Measurements from ENCODE around the gene HECTD4. TPM values are rescaled to one million over a fixed set of nuclear protein-coding genes. Genes with fewer than 3 reads are reported as not detected.
"Not testable (repeated sequence)": the region's sequence is repeated elsewhere in the genome, so short reads cannot be mapped to it uniquely, and the experiment has no call there.

The HECTD4 gene
- total RNA-seq, 1 experiment from 2014 or later, result 65.7 TPM

DNA sequence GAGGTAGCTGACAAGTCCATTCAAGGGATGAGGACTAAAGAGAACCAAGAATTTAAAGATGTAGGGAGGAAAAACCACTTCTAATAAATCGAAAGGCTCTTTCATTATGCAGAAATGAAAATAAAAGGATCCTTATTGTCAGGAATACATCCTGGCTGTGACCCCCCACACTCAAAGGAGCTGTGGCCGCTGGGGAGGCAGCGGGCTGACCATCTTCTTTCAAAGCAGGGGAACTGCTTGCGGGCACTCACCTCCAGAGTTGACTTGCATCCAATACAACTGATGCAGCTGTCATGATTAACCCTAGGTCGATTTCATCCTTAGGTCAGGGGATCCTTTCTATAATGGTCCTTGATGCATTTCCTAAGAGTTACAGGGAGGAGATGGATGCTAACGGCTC, 221.6 kb downstream of the HECTD4 start:
- intact Hi-C loops (cut with micrococcal nuclease; ENCODE audit: unreplicated experiment), result no loop called here
- no peak overlapping the region for H3K4me3 Mint-ChIP-seq (ENCODE audit: low read depth, unreplicated experiment)
- CTCF ChIA-PET, result no interaction called here
- TF ChIP-seq, protein P1, sequence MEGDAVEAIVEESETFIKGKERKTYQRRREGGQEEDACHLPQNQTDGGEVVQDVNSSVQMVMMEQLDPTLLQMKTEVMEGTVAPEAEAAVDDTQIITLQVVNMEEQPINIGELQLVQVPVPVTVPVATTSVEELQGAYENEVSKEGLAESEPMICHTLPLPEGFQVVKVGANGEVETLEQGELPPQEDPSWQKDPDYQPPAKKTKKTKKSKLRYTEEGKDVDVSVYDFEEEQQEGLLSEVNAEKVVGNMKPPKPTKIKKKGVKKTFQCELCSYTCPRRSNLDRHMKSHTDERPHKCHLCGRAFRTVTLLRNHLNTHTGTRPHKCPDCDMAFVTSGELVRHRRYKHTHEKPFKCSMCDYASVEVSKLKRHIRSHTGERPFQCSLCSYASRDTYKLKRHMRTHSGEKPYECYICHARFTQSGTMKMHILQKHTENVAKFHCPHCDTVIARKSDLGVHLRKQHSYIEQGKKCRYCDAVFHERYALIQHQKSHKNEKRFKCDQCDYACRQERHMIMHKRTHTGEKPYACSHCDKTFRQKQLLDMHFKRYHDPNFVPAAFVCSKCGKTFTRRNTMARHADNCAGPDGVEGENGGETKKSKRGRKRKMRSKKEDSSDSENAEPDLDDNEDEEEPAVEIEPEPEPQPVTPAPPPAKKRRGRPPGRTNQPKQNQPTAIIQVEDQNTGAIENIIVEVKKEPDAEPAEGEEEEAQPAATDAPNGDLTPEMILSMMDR (IDR thresholded peaks at IDR 0.05; ENCODE audit: unreplicated experiment), result no peak
- H3K27ac Mint-ChIP-seq (ENCODE audit: unreplicated experiment), result no peak overlapping the region
- DNase-seq, result no peak
- no peaks in the 10 kb centered on the region for H3K4me1 Mint-ChIP-seq (ENCODE audit: low read depth, unreplicated experiment)
- H3K9me3 Mint-ChIP-seq (ENCODE audit: low read depth, unreplicated experiment), result peaks cover 9% of the 10 kb centered on the region
- no TSS peak for BruUV-seq (replicated peaks)
- H3K27me3 Mint-ChIP-seq (ENCODE audit: unreplicated experiment), result no peaks in the 10 kb centered on the region
- peaks cover 24% of the 10 kb centered on the region for H3K36me3 Mint-ChIP-seq (ENCODE audit: insufficient read depth, unreplicated experiment)

DNA sequence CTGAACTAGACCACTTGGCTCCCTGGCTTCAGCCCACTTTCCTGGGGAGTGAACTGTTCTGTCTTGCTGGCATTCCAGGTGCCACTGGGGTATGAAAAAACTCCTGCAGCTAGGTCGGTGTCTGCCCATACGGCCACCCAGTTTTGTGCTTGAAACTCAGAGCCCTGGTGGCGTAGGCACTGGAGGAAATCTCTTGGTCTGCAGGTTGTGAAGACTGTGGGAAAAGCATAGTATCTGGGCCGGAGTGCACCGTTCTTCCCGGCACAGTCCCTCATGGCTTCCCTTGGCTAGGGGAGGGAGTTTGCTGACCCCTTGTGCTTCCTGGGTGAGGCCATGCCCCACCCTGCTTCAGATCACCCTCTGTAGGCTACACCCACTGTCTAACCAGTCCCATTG, 223.1 kb downstream of the HECTD4 start:
- TF ChIP-seq, protein P1 (IDR thresholded peaks at IDR 0.05; ENCODE audit: unreplicated experiment), result no peak
- peaks cover 24% of the 10 kb centered on the region for H3K36me3 Mint-ChIP-seq (ENCODE audit: insufficient read depth, unreplicated experiment)
- intact Hi-C loops (cut with micrococcal nuclease; ENCODE audit: unreplicated experiment), result no loop called here
- DNase-seq, result no peak
- CTCF ChIA-PET, result interaction anchor here (1.2 kb wide), 1 partner anchor 64 kb away, joined by 4 read pairs; no protein-coding TSS in a partner anchor
- H3K9me3 Mint-ChIP-seq (ENCODE audit: low read depth, unreplicated experiment), result peaks cover 9% of the 10 kb centered on the region
- no peak overlapping the region for H3K27ac Mint-ChIP-seq (ENCODE audit: unreplicated experiment)
- no peaks in the 10 kb centered on the region for H3K4me1 Mint-ChIP-seq (ENCODE audit: low read depth, unreplicated experiment)
- BruUV-seq (replicated peaks), result no TSS peak
- no peak overlapping the region for H3K4me3 Mint-ChIP-seq (ENCODE audit: low read depth, unreplicated experiment)
- H3K27me3 Mint-ChIP-seq (ENCODE audit: unreplicated experiment), result no peaks in the 10 kb centered on the region

DNA sequence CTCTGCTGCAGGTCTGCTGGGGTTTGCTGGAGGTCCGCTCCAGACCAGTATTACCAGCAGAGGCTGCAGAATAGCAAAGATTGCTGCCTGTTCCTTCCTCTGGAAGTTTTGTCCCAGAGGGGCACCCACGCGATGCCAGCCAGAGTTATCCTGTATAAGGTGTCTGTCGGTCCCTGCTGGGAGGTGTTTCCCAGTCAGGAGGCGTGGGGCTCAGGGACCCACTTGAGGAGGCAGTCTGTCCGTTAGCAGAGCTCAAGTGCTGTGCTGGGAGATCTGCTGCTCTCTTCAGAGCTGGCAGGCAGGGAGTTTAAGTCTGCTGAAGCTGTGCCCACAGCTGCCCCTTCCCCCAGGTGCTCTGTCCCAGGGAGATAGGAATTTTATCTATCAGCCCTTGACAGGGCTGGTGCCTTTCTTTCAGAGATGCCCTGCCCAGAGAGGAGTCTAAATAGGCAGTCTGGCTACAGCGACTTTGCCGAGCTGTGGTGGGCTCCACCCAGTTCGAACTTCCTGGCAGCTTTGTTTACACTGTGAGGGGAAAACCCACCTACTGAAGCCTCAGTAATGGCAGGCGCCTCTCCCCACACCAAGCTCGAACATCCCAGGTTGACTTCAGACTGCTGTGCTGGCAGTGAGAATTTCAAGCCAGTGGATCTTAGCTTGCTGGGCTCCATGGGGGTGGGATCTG, 223.6 kb downstream of the HECTD4 start:
- DNase-seq; intact Hi-C loops (cut with micrococcal nuclease; ENCODE audit: unreplicated experiment); H3K9me3 Mint-ChIP-seq (ENCODE audit: low read depth, unreplicated experiment); H3K27me3 Mint-ChIP-seq (ENCODE audit: unreplicated experiment); H3K27ac Mint-ChIP-seq (ENCODE audit: unreplicated experiment); BruUV-seq (replicated peaks); H3K4me1 Mint-ChIP-seq (ENCODE audit: low read depth, unreplicated experiment); H3K4me3 Mint-ChIP-seq (ENCODE audit: low read depth, unreplicated experiment): not testable (repeated sequence)
- CTCF ChIA-PET, result interaction anchor here (1.2 kb wide), 1 partner anchor 63 kb away, joined by 4 read pairs; no protein-coding TSS in a partner anchor
- peaks cover 29% of the 10 kb centered on the region for H3K36me3 Mint-ChIP-seq (ENCODE audit: insufficient read depth, unreplicated experiment)

DNA sequence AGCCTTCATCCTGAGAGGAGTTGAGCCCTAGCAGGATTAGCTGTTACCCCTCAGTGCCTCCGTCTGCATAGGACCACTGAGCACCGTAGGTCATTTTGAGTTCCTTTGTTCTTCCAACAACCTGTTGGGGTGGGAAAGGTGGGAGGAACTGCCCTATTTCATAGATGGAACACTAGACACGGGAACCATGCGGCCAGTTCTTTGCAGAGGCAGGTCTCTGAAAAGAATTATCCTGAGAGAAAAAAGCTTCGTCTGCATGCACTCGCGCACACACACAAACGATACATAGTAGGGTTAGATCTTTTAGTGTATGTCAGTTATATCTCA, 228.4 kb downstream of the HECTD4 start:
- no peaks in the 10 kb centered on the region for H3K27me3 Mint-ChIP-seq (ENCODE audit: unreplicated experiment)
- H3K36me3 Mint-ChIP-seq (ENCODE audit: insufficient read depth, unreplicated experiment), result peaks cover 52% of the 10 kb centered on the region
- no peak overlapping the region for H3K27ac Mint-ChIP-seq (ENCODE audit: unreplicated experiment)
- no TSS peak for BruUV-seq (replicated peaks)
- peaks cover 9% of the 10 kb centered on the region for H3K9me3 Mint-ChIP-seq (ENCODE audit: low read depth, unreplicated experiment)
- TF ChIP-seq, protein P1 (IDR thresholded peaks at IDR 0.05; ENCODE audit: unreplicated experiment), result no peak
- H3K4me1 Mint-ChIP-seq (ENCODE audit: low read depth, unreplicated experiment), result peaks cover 10% of the 10 kb centered on the region
- intact Hi-C loops (cut with micrococcal nuclease; ENCODE audit: unreplicated experiment), result no loop called here
- DNase-seq, result no peak
- H3K4me3 Mint-ChIP-seq (ENCODE audit: low read depth, unreplicated experiment), result no peak overlapping the region
- CTCF ChIA-PET, result no interaction called here

DNA sequence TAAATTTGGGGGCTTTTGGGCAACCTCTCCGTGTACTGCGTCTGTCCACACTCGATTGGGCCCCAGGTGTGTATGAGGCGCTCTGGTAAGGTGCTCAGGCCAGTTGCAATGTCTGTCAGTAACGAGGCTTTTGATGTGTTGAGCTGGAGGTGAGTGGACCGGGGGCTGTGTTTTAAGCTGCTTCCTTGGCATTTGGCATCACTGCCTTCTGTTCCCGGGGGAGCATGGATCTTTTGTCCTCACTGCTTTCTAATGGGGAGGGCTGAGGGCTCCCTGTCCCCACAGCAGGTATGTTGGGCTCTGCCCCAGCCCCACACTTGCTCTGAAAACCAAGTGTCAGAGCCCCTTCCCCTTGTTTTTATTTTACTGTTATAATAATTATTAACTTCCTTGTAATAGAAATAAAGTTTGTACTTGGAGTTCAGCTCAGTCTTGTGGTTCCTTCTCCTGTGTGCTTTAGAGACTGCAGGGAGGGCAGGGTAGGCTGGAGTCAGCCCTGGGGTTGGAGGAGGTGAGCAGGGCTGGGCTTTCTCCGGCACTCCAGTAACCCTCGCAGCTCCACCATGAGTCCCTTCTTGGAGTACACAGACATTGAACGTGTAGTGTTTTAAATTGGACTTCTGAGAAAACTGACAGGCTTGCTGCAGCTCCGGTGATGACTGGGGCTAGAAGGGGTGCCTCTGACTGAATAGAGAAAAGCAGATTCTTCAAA, 228.9 kb downstream of the HECTD4 start:
- Mint-ChIP-seq H3K4me3 (ENCODE audit: low read depth, unreplicated experiment) (no peak overlapping the region), H3K9me3 (ENCODE audit: low read depth, unreplicated experiment) (peaks cover 9% of the 10 kb centered on the region), H3K27me3 (ENCODE audit: unreplicated experiment) (no peaks in the 10 kb centered on the region), H3K4me1 (ENCODE audit: low read depth, unreplicated experiment) (peaks cover 15% of the 10 kb centered on the region), H3K27ac (ENCODE audit: unreplicated experiment) (no peak overlapping the region), H3K36me3 (ENCODE audit: insufficient read depth, unreplicated experiment) (peaks cover 50% of the 10 kb centered on the region)
- DNase-seq, result no peak
- no TSS peak for BruUV-seq (replicated peaks)
- TF ChIP-seq, protein P1 (IDR thresholded peaks at IDR 0.05; ENCODE audit: unreplicated experiment), result no peak
- CTCF ChIA-PET, result no interaction called here
- intact Hi-C loops (cut with micrococcal nuclease; ENCODE audit: unreplicated experiment), result no loop called here

Measured in Calu3 (cell line).